ENCODE measurements around the gene TMTC2.

DNA sequence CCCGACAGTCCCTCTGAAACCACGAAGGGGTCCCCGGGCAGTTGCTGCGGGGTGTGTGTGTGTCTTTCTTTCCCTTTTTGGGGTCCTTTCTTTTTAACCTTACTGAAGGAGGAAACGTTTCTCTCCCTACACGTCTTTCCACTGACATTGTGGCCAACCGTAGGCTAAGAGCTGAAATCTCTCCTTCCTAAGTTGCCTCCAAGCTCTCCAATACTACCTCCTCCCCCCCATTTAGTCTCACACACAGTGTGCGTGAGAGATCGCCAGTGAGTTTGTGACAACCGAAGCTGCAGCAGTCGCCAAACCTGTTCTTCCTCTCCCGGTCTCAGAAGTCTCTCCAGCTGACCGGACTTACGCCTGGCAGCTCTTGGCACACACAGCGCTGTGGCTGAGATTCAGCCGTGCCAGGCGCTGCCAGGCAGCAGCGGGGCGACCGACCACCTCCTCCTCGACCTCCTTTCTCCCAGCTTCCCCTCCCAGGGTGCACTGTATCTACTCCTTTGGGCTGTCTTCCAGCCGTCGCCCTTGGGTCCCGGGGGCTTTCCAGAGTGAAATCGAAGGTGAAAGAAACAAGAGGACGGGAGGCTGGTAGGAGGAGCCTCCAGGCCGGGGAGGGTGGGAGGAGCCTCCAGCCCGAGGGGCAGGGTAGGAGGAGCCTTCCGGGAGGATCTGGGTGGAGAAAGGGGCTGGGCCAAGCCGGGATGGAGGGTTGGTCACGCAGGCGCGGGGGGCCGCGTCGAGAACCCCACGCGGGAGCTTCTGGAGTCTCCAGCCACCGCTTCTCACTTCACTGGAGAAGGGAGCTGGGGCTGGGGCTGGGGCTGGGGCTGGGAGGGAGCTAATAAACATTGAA lies at the start of gene TMTC2:
- TF ChIP-seq CTCF (IDR thresholded peaks at IDR 0.05) (no peak), EZH2 (IDR thresholded peaks at IDR 0.05; ENCODE audit: borderline replicate concordance, insufficient read depth, low read depth, low read length, poor library complexity, severe bottlenecking) (no peak)

Measured in B cell (primary cell).